ENCODE measurements around the gene ARHGAP32.

ARHGAP32 gene

GRCh38 chr11:128947773-128948172 is 244.4 kb downstream of the ARHGAP32 start:
- H3K79me2 ChIP-seq (ENCODE audit: control insufficient read depth, insufficient read depth, low read length, poor library complexity) = no peaks in the 10 kb centered on the region
- H3K9ac ChIP-seq (ENCODE audit: low read length) = no peak overlapping the region
- H2AFZ ChIP-seq (ENCODE audit: insufficient read depth, low read length, poor library complexity) = no peak overlapping the region
- no peak overlapping the region for H2BK12ac ChIP-seq (ENCODE audit: low read length)
- no peak overlapping the region for H3K14ac ChIP-seq (ENCODE audit: low read length)
- H3K18ac ChIP-seq (ENCODE audit: low read length) = no peak overlapping the region
- no peak overlapping the region for H2BK120ac ChIP-seq (ENCODE audit: insufficient read depth, low read length, poor library complexity)
- no peak overlapping the region for H4K91ac ChIP-seq (ENCODE audit: low read depth, low read length)
- no peak overlapping the region for H3K27ac ChIP-seq (ENCODE audit: low read depth, low read length)
- no peak overlapping the region for H3K23ac ChIP-seq (ENCODE audit: low read length)
- H3K9me3 ChIP-seq (ENCODE audit: insufficient read depth, low read depth, low read length) = no peaks in the 10 kb centered on the region
- no peaks in the 10 kb centered on the region for H3K27me3 ChIP-seq (ENCODE audit: insufficient read depth, low read length)
- H3K4ac ChIP-seq (ENCODE audit: low read depth, low read length) = no peak overlapping the region
- no peak overlapping the region for H3K4me2 ChIP-seq (ENCODE audit: low read length)
- no peak overlapping the region for H4K12ac ChIP-seq (ENCODE audit: low read depth, low read length)
- DNase-seq = no peak
- no peak overlapping the region for H3K4me3 ChIP-seq (ENCODE audit: low read depth, low read length)
- no peak overlapping the region for H2BK5ac ChIP-seq (ENCODE audit: low read depth, low read length, poor library complexity)
- no peaks in the 10 kb centered on the region for H3K36me3 ChIP-seq (ENCODE audit: control insufficient read depth in 1 of 2, insufficient read depth in 2 of 2, low read length in 2 of 2)
- no peaks in the 10 kb centered on the region for H3K79me1 ChIP-seq (ENCODE audit: low read length)
- no CpG with 5 or more reads among the region's 2 CpGs for WGBS (ENCODE audit: extremely low coverage, insufficient coverage, insufficient read length)
- no peak overlapping the region for H4K8ac ChIP-seq (ENCODE audit: low read depth, low read length)
- no peaks in the 10 kb centered on the region for H3K4me1 ChIP-seq (ENCODE audit: control insufficient read depth in 1 of 2, insufficient read depth in 2 of 2, low read length in 2 of 2)
- H2AK5ac ChIP-seq (ENCODE audit: low read length) = no peak overlapping the region

GRCh38 chr11:128946648-128947047 is 245.5 kb downstream of the ARHGAP32 start:
- Histone ChIP-seq H3K18ac (ENCODE audit: low read length) (no peak overlapping the region), H3K9ac (ENCODE audit: low read length) (no peak overlapping the region), H2BK12ac (ENCODE audit: low read length) (no peak overlapping the region), H3K27me3 (ENCODE audit: insufficient read depth, low read length) (no peaks in the 10 kb centered on the region), H2BK5ac (ENCODE audit: low read depth, low read length, poor library complexity) (no peak overlapping the region), H4K12ac (ENCODE audit: low read depth, low read length) (no peak overlapping the region), H2BK120ac (ENCODE audit: insufficient read depth, low read length, poor library complexity) (no peak overlapping the region), H3K4me3 (ENCODE audit: low read depth, low read length) (no peak overlapping the region), H3K79me1 (ENCODE audit: low read length) (no peaks in the 10 kb centered on the region), H2AK5ac (ENCODE audit: low read length) (no peak overlapping the region), H4K91ac (ENCODE audit: low read depth, low read length) (no peak overlapping the region), H3K27ac (ENCODE audit: low read depth, low read length) (no peak overlapping the region), H3K9me3 (ENCODE audit: insufficient read depth, low read depth, low read length) (no peaks in the 10 kb centered on the region), H2AFZ (ENCODE audit: insufficient read depth, low read length, poor library complexity) (no peak overlapping the region), H3K36me3 (ENCODE audit: control insufficient read depth in 1 of 2, insufficient read depth in 2 of 2, low read length in 2 of 2) (no peaks in the 10 kb centered on the region), H3K79me2 (ENCODE audit: control insufficient read depth, insufficient read depth, low read length, poor library complexity) (no peaks in the 10 kb centered on the region), H3K4me1 (ENCODE audit: control insufficient read depth in 1 of 2, insufficient read depth in 2 of 2, low read length in 2 of 2) (no peaks in the 10 kb centered on the region), H3K4me2 (ENCODE audit: low read length) (no peak overlapping the region), H3K4ac (ENCODE audit: low read depth, low read length) (no peak overlapping the region), H3K23ac (ENCODE audit: low read length) (no peak overlapping the region), H3K14ac (ENCODE audit: low read length) (no peak overlapping the region), H4K8ac (ENCODE audit: low read depth, low read length) (no peak overlapping the region)
- no peak for DNase-seq
- WGBS (ENCODE audit: extremely low coverage, insufficient coverage, insufficient read length) = no CpG with 5 or more reads among the region's 2 CpGs

GRCh38 chr11:128943428-128943976 is 248.6 kb downstream of the ARHGAP32 start:
- H4K12ac ChIP-seq (ENCODE audit: low read depth, low read length) = no peak overlapping the region
- no CpG with 5 or more reads among the region's 16 CpGs for WGBS (ENCODE audit: extremely low coverage, insufficient coverage, insufficient read length)

GRCh38 chr11:128942817-128943427 is 249.2 kb downstream of the ARHGAP32 start, which contains the start of gene TP53AIP1:
Gene TP53AIP1 (minus strand): TSS chr11:128942871. CDS start chr11:128937818, 5,053 bp downstream.
- H2BK12ac ChIP-seq (ENCODE audit: low read length) = no peak within 1 kb of the TSS
- WGBS (ENCODE audit: extremely low coverage, insufficient coverage, insufficient read length) = no CpG with 5 or more reads among the region's 21 CpGs
- H4K8ac ChIP-seq (ENCODE audit: low read depth, low read length) = no peak within 1 kb of the TSS

More at GRCh38 chr11:128943428-128943976, 248.6 kb downstream of the ARHGAP32 start:
- Histone ChIP-seq H3K9me3 (ENCODE audit: insufficient read depth, low read depth, low read length) (peaks cover 1% of the 10 kb centered on the region), H3K4me3 (ENCODE audit: low read depth, low read length) (no peak overlapping the region), H2AFZ (ENCODE audit: insufficient read depth, low read length, poor library complexity) (no peak overlapping the region), H3K4me2 (ENCODE audit: low read length) (no peak overlapping the region), H2BK120ac (ENCODE audit: insufficient read depth, low read length, poor library complexity) (no peak overlapping the region), H4K91ac (ENCODE audit: low read depth, low read length) (no peak overlapping the region), H3K36me3 (ENCODE audit: control insufficient read depth in 1 of 2, insufficient read depth in 2 of 2, low read length in 2 of 2) (no peaks in the 10 kb centered on the region), H3K27ac (ENCODE audit: low read depth, low read length) (no peak overlapping the region), H3K4ac (ENCODE audit: low read depth, low read length) (no peak overlapping the region), H3K23ac (ENCODE audit: low read length) (no peak overlapping the region), H3K27me3 (ENCODE audit: insufficient read depth, low read length) (no peaks in the 10 kb centered on the region), H3K14ac (ENCODE audit: low read length) (no peak overlapping the region), H3K79me1 (ENCODE audit: low read length) (no peaks in the 10 kb centered on the region), H3K18ac (ENCODE audit: low read length) (no peak overlapping the region), H3K9ac (ENCODE audit: low read length) (no peak overlapping the region), H2AK5ac (ENCODE audit: low read length) (no peak overlapping the region), H4K8ac (ENCODE audit: low read depth, low read length) (no peak overlapping the region), H2BK5ac (ENCODE audit: low read depth, low read length, poor library complexity) (no peak overlapping the region), H2BK12ac (ENCODE audit: low read length) (no peak overlapping the region), H3K79me2 (ENCODE audit: control insufficient read depth, insufficient read depth, low read length, poor library complexity) (no peaks in the 10 kb centered on the region), H3K4me1 (ENCODE audit: control insufficient read depth in 1 of 2, insufficient read depth in 2 of 2, low read length in 2 of 2) (no peaks in the 10 kb centered on the region)
- DNase-seq = no peak

More at GRCh38 chr11:128942817-128943427, 249.2 kb downstream of the ARHGAP32 start, which contains the start of gene TP53AIP1:
- H2BK5ac ChIP-seq (ENCODE audit: low read depth, low read length, poor library complexity) = no peak within 1 kb of the TSS
- no peaks in the 10 kb centered on the region for H3K79me1 ChIP-seq (ENCODE audit: low read length)
- no peaks in the 10 kb centered on the region for H3K79me2 ChIP-seq (ENCODE audit: control insufficient read depth, insufficient read depth, low read length, poor library complexity)
- no peak for DNase-seq
- H3K4ac ChIP-seq (ENCODE audit: low read depth, low read length) = no peak within 1 kb of the TSS
- H2AFZ ChIP-seq (ENCODE audit: insufficient read depth, low read length, poor library complexity) = no peak within 1 kb of the TSS
- no peak within 1 kb of the TSS for H3K9ac ChIP-seq (ENCODE audit: low read length)
- no peak within 1 kb of the TSS for H3K23ac ChIP-seq (ENCODE audit: low read length)
- no peak within 1 kb of the TSS for H3K4me3 ChIP-seq (ENCODE audit: low read depth, low read length)
- H3K9me3 ChIP-seq (ENCODE audit: insufficient read depth, low read depth, low read length) = peaks cover 1% of the 10 kb centered on the region
- no peaks in the 10 kb centered on the region for H3K36me3 ChIP-seq (ENCODE audit: control insufficient read depth in 1 of 2, insufficient read depth in 2 of 2, low read length in 2 of 2)
- H3K27me3 ChIP-seq (ENCODE audit: insufficient read depth, low read length) = no peaks in the 10 kb centered on the region
- no peak within 1 kb of the TSS for H2AK5ac ChIP-seq (ENCODE audit: low read length)
- H3K14ac ChIP-seq (ENCODE audit: low read length) = no peak within 1 kb of the TSS
- no peaks in the 10 kb centered on the region for H3K4me1 ChIP-seq (ENCODE audit: control insufficient read depth in 1 of 2, insufficient read depth in 2 of 2, low read length in 2 of 2)
- H3K18ac ChIP-seq (ENCODE audit: low read length) = no peak within 1 kb of the TSS
- no peak within 1 kb of the TSS for H2BK120ac ChIP-seq (ENCODE audit: insufficient read depth, low read length, poor library complexity)
- no peak within 1 kb of the TSS for H4K12ac ChIP-seq (ENCODE audit: low read depth, low read length)
- no peak within 1 kb of the TSS for H3K27ac ChIP-seq (ENCODE audit: low read depth, low read length)
- H3K4me2 ChIP-seq (ENCODE audit: low read length) = no peak within 1 kb of the TSS
- H4K91ac ChIP-seq (ENCODE audit: low read depth, low read length) = no peak within 1 kb of the TSS
